SKM-1 (cell line): Measurements from ENCODE around the gene CALCA.

Experiments
- DNase-seq: peaks from one replicate; lab custom pipeline; 2025; ENCODE audit not compliant: unreplicated experiment; lab: John Stamatoyannopoulos, UW

CALCA gene

GRCh38 chr11:14949437-14950147 is 22.6 kb downstream of the CALCA start:
- no peak for DNase-seq

GRCh38 chr11:14942745-14943144 is 29.4 kb downstream of the CALCA start:
- no peak for DNase-seq

- DNase-seq, result no peak
These were observed 33.2 kb downstream of the CALCA start for GRCh38 chr11:14938936-14939335.

GRCh38 chr11:14934641-14935351 is 37.4 kb downstream of the CALCA start:
- no peak for DNase-seq

DNA sequence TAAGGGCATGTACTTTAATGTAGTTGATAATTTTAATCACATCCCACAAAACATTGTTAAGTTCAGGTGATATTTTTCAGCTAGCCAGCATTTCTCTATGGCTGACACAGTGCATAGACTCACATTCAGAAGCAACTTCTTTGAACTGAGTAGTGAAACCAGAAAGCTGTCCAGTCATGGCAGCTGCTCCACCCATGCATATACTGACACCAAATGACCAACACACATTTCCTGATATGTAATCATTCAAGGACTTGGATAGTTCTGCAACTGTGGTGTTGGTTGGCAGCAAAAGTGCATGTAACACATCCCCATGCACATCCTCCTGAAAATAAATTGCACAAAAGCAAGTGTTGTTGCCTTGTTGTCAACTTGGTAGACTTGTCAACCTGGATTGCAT is 39.7 kb downstream of the CALCA start:
- no peak for DNase-seq

- no peak for DNase-seq
These were observed 41.8 kb downstream of the CALCA start for GRCh38 chr11:14930369-14930768.

- DNase-seq, result no peak
These were observed 45.0 kb downstream of the CALCA start for GRCh38 chr11:14927146-14927545.

GRCh38 chr11:14924318-14924717 is 47.8 kb downstream of the CALCA start:
- DNase-seq, result no peak
